Smooth muscle cell of the umbilical artery (primary cell): ENCODE measurements around the gene PLB1. TPM values are rescaled to one million over a fixed set of nuclear protein-coding genes. Genes with fewer than 3 reads are reported as not detected.

ENCODE experiments used
- total RNA-seq: library from RNA; depleted of rRNA; stranded (reverse); fragments of >200 nt; gene quantifications from 2 replicates; pipeline ENCODE4 v1.2.3, GENCODE V29; 2014

PLB1 gene
- total RNA-seq, result 1.1 and 1.2 TPM in 2 replicates

GRCh38 chr2:28495551-28496250, at the start of gene PLB1:
PLB1 (plus strand) TSS chr2:28496060; CDS start chr2:28496115, 55 bp downstream.

Other genes with a start within 250 kb of the PLB1 start
- 56.2 and 57.6 TPM in 2 replicates for gene FOSL2, start 103.2 kb upstream of the PLB1 start, total RNA-seq